H1 (cell line): ENCODE measurements around the gene PSD2. TPM values are rescaled to one million over a fixed set of nuclear protein-coding genes. Genes with fewer than 3 reads are reported as not detected.

Source experiments
- CTCF ChIA-PET: fragments of 300-600 bp; sonication (Branson Sonifier 250); formaldehyde crosslinking; loops from one replicate; lab custom pipeline; 2021; ENCODE audit not compliant: partially characterized antibody; lab: Charles Lee
- POLR2A ChIA-PET: fragments of 300-600 bp; sonication (Branson Sonifier 250); formaldehyde crosslinking; loops from one replicate; lab custom pipeline; 2021; ENCODE audit warnings: inconsistent platforms; ENCODE audit not compliant: partially characterized antibody; lab: Charles Lee
- DNase-seq, 2 experiments: peaks; one replicate each; pipeline versions ENCODE4 v3.0.0 to v3.0.0-alpha.2; 2010 to 2022; ENCODE audit warnings: low spot score in 2 of 2, low read depth in 1 of 2, mixed read lengths in 1 of 2
- FAIRE-seq: peaks from 2 replicates; lab custom pipeline; 2011; peaks lifted over from hg19 to GRCh38; lab: Jason Lieb, UNC
- H2AFZ ChIP-seq: 2 replicates; pipeline ENCODE4 v1.8.1; 2012; ENCODE audit warnings: low read length, inconsistent platforms
- H2AK5ac ChIP-seq: 2 replicates; pipeline ENCODE4 v1.6.1; 2013; ENCODE audit warnings: low read depth, low read length
- H2BK120ac ChIP-seq: replicated peaks from 2 replicates; pipeline ENCODE3; 2013; ENCODE audit warnings: low read depth, low read length, inconsistent platforms
- H2BK12ac ChIP-seq: 2 replicates; pipeline ENCODE4 v1.6.1; 2013; ENCODE audit warnings: low read depth, low read length
- H2BK15ac ChIP-seq: 2 replicates; pipeline ENCODE4 v1.6.1; 2013; ENCODE audit warnings: low read length
- H2BK20ac ChIP-seq: 2 replicates; pipeline ENCODE4 v1.6.1; 2013; ENCODE audit warnings: low read length
- H2BK5ac ChIP-seq: 2 replicates; pipeline ENCODE4 v1.6.1; 2013; ENCODE audit warnings: low read depth, low read length
- H3K14ac ChIP-seq: 2 replicates; pipeline ENCODE4 v1.6.1; 2013; ENCODE audit warnings: inconsistent platforms; ENCODE audit not compliant: insufficient read length
- H3K18ac ChIP-seq: 2 replicates; pipeline ENCODE4 v1.6.1; 2013; ENCODE audit warnings: low read length; ENCODE audit errors: extremely low read depth
- H3K23ac ChIP-seq: 2 replicates; pipeline ENCODE4 v1.6.1; 2013; ENCODE audit warnings: inconsistent platforms; ENCODE audit not compliant: insufficient read length
- H3K23me2 ChIP-seq: 2 replicates; pipeline ENCODE4 v1.6.1; 2013; ENCODE audit warnings: low read depth, low read length
- H3K27ac ChIP-seq: 2 replicates; pipeline ENCODE4 v1.6.1; 2011; ENCODE audit warnings: low read depth, low read length, inconsistent platforms
- H3K27me3 ChIP-seq, 4 experiments: replicated peaks in 1 of 4; 1 replicate in 1 of 4; 2 replicates in 3 of 4; pipeline versions ENCODE4 v1.6.1 to v1.8.1; 2011 to 2013; ENCODE audit warnings: low read length in 3 of 4, mild to moderate bottlenecking in 3 of 4, inconsistent platforms in 2 of 4, mixed read lengths in 2 of 4, moderate library complexity in 1 of 4; ENCODE audit not compliant: control insufficient read depth in 3 of 4, insufficient read depth in 3 of 4; ENCODE audit errors: extremely low read depth in 1 of 4
- H3K36me3 ChIP-seq, 4 experiments: 2 replicates each; pipeline versions ENCODE4 v1.6.1 to v1.8.1; 2011 to 2013; ENCODE audit warnings: mild to moderate bottlenecking in 4 of 4, low read length in 3 of 4, moderate library complexity in 2 of 4, control low read depth in 1 of 4, inconsistent platforms in 1 of 4; ENCODE audit not compliant: insufficient read depth in 4 of 4, control insufficient read depth in 2 of 4
- H3K4ac ChIP-seq: replicated peaks from 2 replicates; pipeline ENCODE3; 2013; ENCODE audit warnings: low read length, low read depth, mixed read lengths, inconsistent platforms; ENCODE audit not compliant: insufficient read length
- H3K4me1 ChIP-seq, 4 experiments: replicated peaks in 1 of 4; 1 replicate in 1 of 4; 2 replicates in 3 of 4; pipeline versions ENCODE4 v1.6.1 to v1.8.1; 2011 to 2013; ENCODE audit warnings: low read length in 3 of 4, inconsistent platforms in 2 of 4, mixed read lengths in 1 of 4; ENCODE audit not compliant: insufficient read depth in 4 of 4, control insufficient read depth in 3 of 4
- H3K4me2 ChIP-seq, 2 experiments: 2 replicates each; pipeline versions ENCODE4 v1.6.1 to v1.8.1; 2011 to 2013; ENCODE audit warnings: low read depth in 2 of 2, low read length in 2 of 2, control low read depth in 1 of 2, inconsistent platforms in 1 of 2, mild to moderate bottlenecking in 1 of 2; ENCODE audit not compliant: insufficient read depth in 1 of 2
- H3K4me3 ChIP-seq, 4 experiments: fragments of 200-600, 300-600 bp in 1 of 4; sonication (generic), shearing (Covaris generic), sonication (Bioruptor Twin) in 1 of 4; 2 replicates each; pipeline versions ENCODE4 v1.5.1 to v1.8.1; 2011 to 2016; ENCODE audit warnings: low read length in 4 of 4, low read depth in 3 of 4, control low read depth in 2 of 4, inconsistent platforms in 2 of 4, mild to moderate bottlenecking in 2 of 4, mixed read lengths in 1 of 4, moderate library complexity in 1 of 4; ENCODE audit not compliant: insufficient read depth in 2 of 4; ENCODE audit errors: extremely low read depth in 1 of 4
- H3K56ac ChIP-seq: replicated peaks from 2 replicates; pipeline ENCODE3; 2013; ENCODE audit warnings: low read depth, mild to moderate bottlenecking, mixed read lengths, low read length, inconsistent platforms; ENCODE audit not compliant: insufficient read length
- H3K79me1 ChIP-seq: 2 replicates; pipeline ENCODE4 v1.6.1; 2013; ENCODE audit warnings: low read depth, low read length, control low read depth
- H3K79me2 ChIP-seq, 2 experiments: 2 replicates each; pipeline versions ENCODE4 v1.6.1 to v1.8.1; 2012 to 2013; ENCODE audit warnings: low read length in 2 of 2, mild to moderate bottlenecking in 2 of 2, inconsistent platforms in 1 of 2; ENCODE audit not compliant: insufficient read depth in 2 of 2, control insufficient read depth in 1 of 2
- H3K9ac ChIP-seq, 4 experiments: replicated peaks in 1 of 4; 1 replicate in 1 of 4; 2 replicates in 3 of 4; pipeline versions ENCODE4 v1.6.1 to v1.8.1; 2011 to 2013; ENCODE audit warnings: low read depth in 3 of 4, low read length in 3 of 4, control low read depth in 2 of 4, mild to moderate bottlenecking in 2 of 4, moderate library complexity in 2 of 4, inconsistent platforms in 1 of 4; ENCODE audit errors: extremely low read depth in 1 of 4
- H3K9me3 ChIP-seq, 2 experiments: 2 replicates each; pipeline versions ENCODE4 v1.6.1 to v1.8.1; 2012 to 2013; ENCODE audit warnings: mild to moderate bottlenecking in 2 of 2, moderate library complexity in 2 of 2, control low read depth in 1 of 2, inconsistent platforms in 1 of 2, low read depth in 1 of 2, low read length in 1 of 2, mixed read lengths in 1 of 2; ENCODE audit not compliant: insufficient read depth in 2 of 2
- H4K20me1 ChIP-seq, 2 experiments: replicated peaks in 1 of 2; 2 replicates each; pipeline versions ENCODE3 to v1.8.1; 2011 to 2013; ENCODE audit warnings: inconsistent platforms in 2 of 2, low read length in 2 of 2, mild to moderate bottlenecking in 1 of 2; ENCODE audit not compliant: insufficient read depth in 2 of 2, control insufficient read depth in 1 of 2
- H4K5ac ChIP-seq: 2 replicates; pipeline ENCODE4 v1.6.1; 2013; ENCODE audit warnings: low read length, low read depth, mixed read lengths, inconsistent platforms; ENCODE audit not compliant: insufficient read length
- H4K8ac ChIP-seq: 2 replicates; pipeline ENCODE4 v1.8.0; 2013; ENCODE audit warnings: mild to moderate bottlenecking, moderate library complexity, low read length, inconsistent platforms; ENCODE audit not compliant: insufficient read depth; ENCODE audit errors: extremely low read depth
- H4K91ac ChIP-seq: replicated peaks from 2 replicates; pipeline ENCODE3; 2013; ENCODE audit warnings: low read length, mixed read lengths, inconsistent platforms; ENCODE audit not compliant: insufficient read length
- ASH2L ChIP-seq: fragments of 200-600, 300-600 bp; sonication (generic); IDR thresholded peaks from one replicate; pipeline ENCODE4 v1.7.1; 2017; ENCODE audit warnings: low read length
- CBX8 ChIP-seq: fragments of 300-800, 300-1000 bp; sonication (generic); IDR thresholded peaks from 2 replicates; pipeline ENCODE4 v1.7.1; 2016; ENCODE audit warnings: low read depth, low read length, borderline replicate concordance
- FOSL1 ChIP-seq: IDR thresholded peaks from 2 replicates; pipeline ENCODE4 v1.6.1; 2011; ENCODE audit warnings: mild to moderate bottlenecking, low read depth, low read length, moderate library complexity; ENCODE audit not compliant: insufficient read depth
- KDM4A ChIP-seq: IDR thresholded peaks from one replicate; pipeline ENCODE4 v1.7.1; 2012; ENCODE audit warnings: low read depth, mild to moderate bottlenecking, moderate library complexity, low read length, inconsistent platforms; ENCODE audit not compliant: severe bottlenecking
- PHF8 ChIP-seq: fragments of 200-600 bp; sonication (generic); conservative IDR thresholded peaks from 2 replicates; pipeline ENCODE4 v1.7.1; 2012; ENCODE audit warnings: low read depth, mild to moderate bottlenecking, inconsistent platforms, low read length, moderate library complexity
- RXRA ChIP-seq: IDR thresholded peaks from 2 replicates; pipeline ENCODE4 v1.6.1; 2011; ENCODE audit warnings: low read depth, mild to moderate bottlenecking, low read length, moderate library complexity; ENCODE audit not compliant: insufficient read depth
- SIN3A ChIP-seq, 2 experiments: IDR thresholded peaks in 1 of 2; conservative IDR thresholded peaks in 1 of 2; 2 replicates each; pipeline ENCODE4 v1.6.1; 2011 to 2012; ENCODE audit warnings: low read length in 2 of 2, improper control_type of control experiment in 1 of 2, low read depth in 1 of 2, mild to moderate bottlenecking in 1 of 2
- SP4 ChIP-seq: IDR thresholded peaks from 2 replicates; pipeline ENCODE4 v1.6.1; 2012; ENCODE audit warnings: low read length, inconsistent platforms
- TCF12 ChIP-seq: IDR thresholded peaks from 2 replicates; pipeline ENCODE4 v1.6.1; 2011; ENCODE audit warnings: low read depth, mild to moderate bottlenecking, low read length
- TEAD4 ChIP-seq: IDR thresholded peaks from 2 replicates; pipeline ENCODE4 v1.6.1; 2012; ENCODE audit warnings: low read depth, low read length, inconsistent platforms, mixed read lengths
- WGBS, 2 experiments: shearing (Covaris generic) in 1 of 2; methylation state at CpG; one replicate each; pipeline versions ENCODE4 v1.1.6 to v1.1.7; 2013 to 2015; ENCODE audit warnings: low lambda C conversion rate in 2 of 2, mixed read lengths in 2 of 2, inconsistent platforms in 1 of 2, low coverage in 1 of 2, missing lambda C conversion rate in 1 of 2; ENCODE audit not compliant: insufficient replicate concordance in 2 of 2, insufficient coverage in 1 of 2, insufficient read length in 1 of 2; ENCODE audit errors: extremely low coverage in 1 of 2, missing lambda C conversion rate in 1 of 2; 5-methylcytosine and 5-hydroxymethylcytosine counted together
- polyA plus RNA-seq, 7 experiments: library from polyadenylated mRNA; depleted of rRNA in 3 of 7; stranded (reverse) in 5 of 7; unstranded in 2 of 7; fragments of >200 nt in 5 of 7; fragments of 200-250 nt in 2 of 7; gene quantifications; 1 replicate in 5 of 7; 2 replicates in 1 of 7; 4 replicates in 1 of 7; pipeline versions ENCODE4 v1.2.1 to v1.2.3, GENCODE V29; 2011 to 2013; ENCODE audit warnings: missing spikeins in 2 of 7, mixed read lengths in 2 of 7
- total RNA-seq: library from RNA; stranded (reverse); fragmentation: NEBNext Ultra II Directional; extraction: Animal tissue kit (Norgen Biotek cat#: 25700); gene quantifications from 2 replicates; pipeline ENCODE4 v1.2.1, GENCODE V29; 2021
- TF ChIP-seq, protein P1 (sequence below): IDR thresholded peaks from 2 replicates; pipeline ENCODE4 v1.6.1; 2012; ENCODE audit warnings: inconsistent platforms

The PSD2 gene
- total and polyA plus RNA-seq, 2 of the 8 experiments (the other 6 are each of a cell fraction or from before 2014, with no cell fraction given) = 0.06 to 0.14 TPM

DNA sequence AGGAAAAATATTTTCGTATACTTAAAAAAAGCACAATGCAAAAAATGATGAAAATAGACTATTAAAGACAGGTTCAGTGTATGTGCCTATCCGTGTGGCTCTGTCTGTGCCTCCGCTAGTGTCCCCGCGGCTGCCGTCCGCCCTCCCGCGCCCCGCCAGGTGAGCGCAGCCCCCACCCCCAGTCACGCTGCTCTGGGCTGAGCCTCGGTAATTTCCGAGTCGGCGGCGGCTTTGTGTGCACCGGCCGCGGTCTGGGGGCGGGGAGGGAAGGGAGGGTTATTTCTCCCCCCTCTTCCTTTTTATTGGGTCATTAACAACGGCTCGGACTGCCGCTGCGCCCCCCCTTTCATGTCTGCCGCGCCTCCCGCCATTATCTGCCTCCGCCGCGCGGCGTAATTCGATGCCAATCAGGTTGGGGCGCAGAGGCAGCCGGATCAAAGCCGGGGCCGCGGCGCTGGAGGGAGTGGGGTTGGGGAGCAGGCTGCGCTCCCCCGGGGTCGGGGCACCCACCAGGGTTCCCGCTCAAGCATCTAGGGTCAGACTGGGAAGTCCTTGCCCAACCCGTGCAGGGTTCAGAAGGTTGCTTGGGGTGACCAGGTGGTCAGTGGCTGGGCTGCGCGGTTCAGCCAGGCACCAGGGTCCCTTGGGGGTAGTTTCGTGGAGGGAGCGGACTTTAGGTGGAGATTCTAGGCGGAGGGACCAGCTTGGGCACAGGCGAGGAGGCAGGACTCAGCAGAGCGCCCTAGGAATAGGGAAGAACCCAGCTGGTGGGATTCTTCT is 39.5 kb upstream of the PSD2 start:
- peak overlapping the region; percentile 99; the same call in 1 of the 2 replicates for H2BK12ac ChIP-seq
- H3K79me1 ChIP-seq = no peaks in the 10 kb centered on the region
- peaks cover 4 to 12% (median 9%) of the 10 kb centered on the region in 4 experiments for H3K4me1 ChIP-seq
- no peak overlapping the region for H2AK5ac ChIP-seq
- WGBS, 2 experiments = 6% methylated on average over 51 of the region's 52 CpGs; no CpG with 5 or more reads in 1 of the 2 experiments
- H4K91ac ChIP-seq = no peak overlapping the region
- H4K8ac ChIP-seq = peak overlapping the region; percentile 81; the same call in 1 of the 2 replicates
- no peak overlapping the region for H3K27ac ChIP-seq
- H4K20me1 ChIP-seq = peaks cover 2 to 4% of the 10 kb centered on the region in 2 experiments
- H3K4ac ChIP-seq = no peak overlapping the region
- FAIRE-seq (no peak), DNase-seq (peak in 1 of 2 experiments; percentile 82)
- no peak overlapping the region for H2AFZ ChIP-seq
- no peak overlapping the region for H2BK120ac ChIP-seq
- no peaks in the 10 kb centered on the region for H3K9me3 ChIP-seq
- H2BK20ac ChIP-seq = peak overlapping the region; percentile 32; the same call in 1 of the 2 replicates
- CTCF ChIA-PET = interaction anchor here (0.7 to 5.1 kb wide), 8 partner anchors 9 to 122 kb away, joined by 3 to 58 read pairs (median 4); no protein-coding TSS in a partner anchor
- H3K4me3 ChIP-seq = peak overlapping the region; percentile 29 to 59 (median 39)
- H3K27me3 ChIP-seq = peaks cover 17 to 69% (median 60%) of the 10 kb centered on the region in 4 experiments
- peaks cover 13% of the 10 kb centered on the region for H3K23me2 ChIP-seq
- no peak overlapping the region; a peak in 1 of 7 replicates for H3K9ac ChIP-seq
- H3K18ac ChIP-seq = peak overlapping the region; percentile 55
- no peak overlapping the region for H2BK15ac ChIP-seq
- 0 out of 2 replicates have a peak overlapping the region, but pooled peaks have one; percentile 77 for H2BK5ac ChIP-seq
- no peak overlapping the region for H3K56ac ChIP-seq
- no peak overlapping the region for H3K14ac ChIP-seq
- POLR2A ChIA-PET = interaction anchor here (0.7 to 1.4 kb wide), 2 partner anchors 8 to 37 kb away, joined by 3 to 4 read pairs; no protein-coding TSS in a partner anchor
- no peak overlapping the region for H4K5ac ChIP-seq
- H3K79me2 ChIP-seq = no peaks in the 10 kb centered on the region
- H3K36me3 ChIP-seq = no peaks in the 10 kb centered on the region
- peak overlapping the region; percentile 73 to 99 for H3K4me2 ChIP-seq
- H3K23ac ChIP-seq = no peak overlapping the region
- TF ChIP-seq SIN3A (conservative IDR thresholded peaks at IDR 0.05 in 1 of 2, IDR thresholded peaks at IDR 0.05 in 1 of 2; ENCODE audit: low read depth in 1 of 2, low read length in 2 of 2) (0 out of 4 replicates have a peak, but pooled peaks of 1 of the 2 experiments have one; percentile 27), SP4 (no peak), RXRA (no peak), PHF8 (0 out of 2 replicates have a peak, but pooled peaks have one; percentile 16), FOSL1 (no peak), TCF12 (no peak), ASH2L (peak; percentile 69), TEAD4 (0 out of 2 replicates have a peak, but pooled peaks have one; percentile 2), KDM4A (peak; percentile 57), CBX8 (no peak)
- TF ChIP-seq, protein P1, sequence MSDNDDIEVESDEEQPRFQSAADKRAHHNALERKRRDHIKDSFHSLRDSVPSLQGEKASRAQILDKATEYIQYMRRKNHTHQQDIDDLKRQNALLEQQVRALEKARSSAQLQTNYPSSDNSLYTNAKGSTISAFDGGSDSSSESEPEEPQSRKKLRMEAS = peak; percentile 48; the same call in 1 of the 2 replicates
